Stimulated activated CD8-positive, alpha-beta memory T cell treated with anti-CD3 and anti-CD28 coated beads, Interleukin-7, amount 100 ng/mL, for 48 hours (primary cell): ENCODE measurements around the gene AQP1.

Experiments used
- DNase-seq, 2 donors: peaks; one replicate each; pipeline ENCODE4 v3.0.0-alpha.2; 2020; ENCODE audit warnings: low read depth in 1 of 2; ENCODE audit errors: extremely low read depth in 1 of 2

AQP1 gene

DNA sequence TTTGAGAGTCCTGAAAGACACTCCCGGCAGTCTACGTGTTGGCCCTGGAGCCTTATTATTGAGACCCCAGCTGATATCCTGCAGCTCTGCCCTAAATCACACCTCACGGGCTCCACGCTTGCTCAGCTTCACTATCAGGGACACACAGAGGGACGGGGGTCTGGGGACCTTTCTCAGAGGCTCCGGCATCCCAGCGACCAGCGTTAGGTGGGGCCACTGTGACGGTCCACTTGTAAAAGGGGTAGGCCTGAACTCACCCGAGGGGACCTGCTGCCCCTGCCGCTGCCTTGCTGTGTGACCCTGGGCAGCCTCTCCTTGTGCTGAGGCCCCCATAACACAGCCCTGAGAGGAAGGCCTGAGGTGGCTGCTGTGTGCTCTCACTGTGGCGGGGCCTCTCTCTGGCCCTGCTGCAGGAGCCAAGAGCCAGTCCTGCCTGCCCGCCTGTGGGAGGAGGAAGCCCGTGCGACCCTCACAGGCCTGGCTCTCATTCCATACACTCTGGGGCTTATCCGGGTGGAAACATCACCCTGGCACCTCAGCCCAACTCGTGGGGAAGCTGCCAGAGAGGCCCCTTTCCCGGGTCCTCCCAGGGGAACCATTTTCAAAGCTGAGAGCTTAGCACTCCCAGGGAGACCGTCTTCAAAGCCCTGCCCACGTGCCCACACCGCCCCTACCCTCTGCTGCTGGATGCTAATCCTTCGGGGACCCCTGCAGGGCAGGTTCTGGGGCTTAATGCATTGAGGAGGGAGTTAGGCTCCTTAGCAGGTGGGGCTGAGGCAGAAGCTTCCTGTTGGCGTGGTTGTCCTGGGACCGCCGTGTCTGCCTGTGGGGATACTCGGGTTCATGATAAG lies 21.7 kb downstream of the AQP1 start:
- no peak for DNase-seq

- DNase-seq: no peak
Observed at GRCh38 chr7:30934225-30934624, 22.6 kb downstream of the AQP1 start.

DNA sequence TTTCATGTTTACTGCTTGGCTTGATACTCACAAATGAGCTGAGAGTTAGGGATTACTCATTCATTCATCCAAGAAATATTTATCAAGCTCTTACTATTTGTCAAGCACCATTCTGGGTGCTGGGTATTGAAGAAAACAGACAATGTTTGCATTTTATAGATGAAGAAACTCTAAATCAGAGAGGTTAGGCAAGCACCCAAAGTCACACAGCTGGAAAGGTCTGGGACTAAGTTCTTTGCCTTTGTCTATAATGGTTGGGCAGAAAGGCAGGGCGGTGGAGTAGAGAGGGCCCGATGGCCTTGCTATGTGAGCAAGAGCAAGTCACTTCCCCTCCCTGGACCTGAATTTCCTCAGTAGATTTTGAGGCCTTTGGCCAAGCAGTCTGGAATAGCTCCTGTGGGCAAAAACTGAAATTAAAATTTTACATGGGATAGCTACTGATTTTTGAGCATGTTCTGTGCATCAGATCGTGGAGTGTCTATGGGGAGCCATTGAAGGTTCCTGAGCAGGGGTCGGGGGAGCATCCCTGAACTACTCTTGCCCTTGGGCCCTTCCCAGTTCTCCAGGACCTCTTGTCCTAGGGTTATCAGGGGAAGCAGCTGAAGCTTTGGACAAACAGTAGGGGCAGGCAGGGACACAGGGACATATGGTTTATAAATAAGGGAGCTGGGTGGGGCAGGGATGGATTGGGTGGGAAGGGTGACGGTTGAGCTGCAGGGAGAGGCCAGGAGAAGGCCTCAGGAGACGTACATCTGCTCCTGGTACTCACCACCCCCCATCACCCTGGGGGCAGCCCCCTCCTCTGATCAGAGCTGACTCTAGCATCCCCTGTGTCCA lies 23.3 kb downstream of the AQP1 start:
- DNase-seq: no peak

DNA sequence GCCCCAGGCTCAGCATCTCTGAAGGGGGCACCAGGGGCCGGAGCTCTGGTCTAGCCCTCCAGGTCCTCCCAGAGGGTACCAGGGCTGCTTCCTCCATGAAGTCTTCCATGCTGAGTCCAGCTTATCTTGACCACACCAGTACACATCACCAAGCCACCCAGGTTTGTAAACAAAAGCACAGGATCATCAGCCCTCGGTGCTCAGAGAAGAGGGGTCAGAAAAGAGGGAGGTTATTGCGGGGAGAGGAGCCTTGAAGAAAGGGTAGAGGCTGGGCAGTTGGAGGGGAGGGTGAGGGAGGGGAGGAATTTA lies 23.9 kb downstream of the AQP1 start:
- no peak for DNase-seq

GRCh38 chr7:30936650-30937245 lies 25.1 kb downstream of the AQP1 start:
- no peak for DNase-seq

- no peak for DNase-seq
Observed at GRCh38 chr7:30937416-30937815, 25.8 kb downstream of the AQP1 start.

DNA sequence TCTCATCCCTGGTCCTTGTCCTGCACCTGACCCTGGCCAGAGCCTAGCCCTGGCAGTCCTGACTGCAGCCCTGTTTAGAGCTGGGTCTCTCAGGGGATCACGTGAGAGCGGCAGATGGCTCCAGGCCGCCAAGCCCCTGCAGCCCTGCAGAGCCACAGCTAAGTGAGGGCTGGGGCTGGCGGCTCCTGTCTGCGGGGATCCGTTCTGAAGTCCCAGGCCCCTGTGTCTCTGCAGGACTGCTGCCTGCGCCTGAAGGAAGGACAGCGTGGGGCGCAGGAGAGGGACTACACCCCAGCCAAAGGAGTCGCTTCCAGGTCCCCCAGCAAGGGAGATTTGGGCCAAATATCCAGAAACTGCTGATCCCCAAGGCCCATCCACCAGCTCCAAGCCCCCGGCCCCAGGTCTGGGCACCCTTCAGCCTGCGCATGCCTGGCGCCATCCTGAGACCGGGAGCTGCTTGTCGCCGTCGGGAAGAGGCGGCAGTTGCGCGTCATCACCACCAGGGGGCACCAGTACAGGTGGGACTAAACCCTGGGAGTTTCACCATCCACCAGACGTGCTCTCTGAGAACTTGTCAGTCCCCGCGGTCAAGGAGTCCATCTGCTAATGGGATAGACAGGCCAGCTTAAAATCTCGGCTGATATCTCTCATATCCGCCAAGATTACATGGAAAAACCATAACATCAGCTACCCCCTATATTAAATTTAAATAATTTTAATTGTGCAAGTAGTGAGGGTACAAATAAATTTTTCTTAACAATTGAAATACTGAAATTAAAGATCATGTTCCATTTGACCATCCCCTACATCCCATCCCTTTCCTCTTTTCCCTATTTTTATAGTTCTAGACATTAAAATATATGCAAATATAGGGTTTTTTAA lies 27.0 kb downstream of the AQP1 start:
- peak; percentile 11 to 46 for DNase-seq

DNA sequence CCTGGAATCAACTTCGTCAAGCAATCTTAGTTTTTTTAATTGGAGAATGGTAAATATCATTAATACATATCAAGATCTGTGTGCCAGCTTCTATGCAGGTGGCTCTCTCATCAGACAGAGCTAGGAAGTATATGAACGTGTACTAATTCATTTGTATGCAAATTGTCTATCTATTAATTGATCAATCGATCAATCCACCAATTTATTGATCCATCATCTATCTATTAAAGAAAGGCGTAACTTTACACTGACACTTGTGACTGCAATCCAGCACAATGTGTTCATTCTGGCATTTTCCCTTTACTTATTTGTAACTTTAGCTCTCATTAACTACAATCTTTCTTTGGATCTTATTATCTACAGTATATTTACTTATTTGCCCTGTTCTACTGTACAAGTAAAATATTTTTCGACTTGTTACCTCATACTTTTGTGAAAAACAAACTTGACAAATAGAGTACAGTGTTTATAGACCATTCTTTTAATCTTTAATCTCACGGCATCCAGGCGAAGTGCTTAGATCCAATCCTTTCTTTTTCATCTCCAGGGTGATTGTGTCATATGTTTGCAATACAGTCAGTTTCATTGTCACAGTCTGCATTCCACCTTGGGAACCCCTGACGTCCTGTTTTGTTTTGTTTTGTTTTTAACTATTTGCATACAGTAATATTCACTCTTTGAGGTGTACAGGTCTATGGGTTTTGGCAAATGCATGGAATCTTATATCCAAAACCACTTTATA lies 30.1 kb downstream of the AQP1 start:
- DNase-seq: no peak

DNA sequence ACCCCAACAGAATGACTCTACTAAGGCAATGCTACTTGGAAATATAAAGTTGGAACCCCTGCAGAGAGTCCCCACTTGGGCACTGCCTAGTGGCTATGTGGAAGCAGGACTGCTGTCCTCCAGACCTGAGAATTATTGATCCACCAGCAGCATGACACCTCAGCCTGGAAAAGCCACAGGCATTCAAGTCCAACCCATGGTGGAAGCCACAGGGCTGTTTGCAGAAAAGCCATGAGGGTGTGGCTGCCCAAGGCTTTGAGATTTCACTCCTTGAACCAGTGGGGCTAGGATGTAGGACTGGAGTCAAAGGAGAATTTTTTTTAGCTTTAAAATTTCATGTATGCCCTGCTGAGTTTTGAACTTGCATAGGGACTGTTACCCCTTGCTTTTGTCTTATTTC lies 38.5 kb downstream of the AQP1 start:
- DNase-seq: no peak

GRCh38 chr7:30954914-30955313 lies 43.3 kb downstream of the AQP1 start:
- no peak for DNase-seq

- DNase-seq: no peak
Observed at GRCh38 chr7:30956704-30957103, 45.1 kb downstream of the AQP1 start.

- no peak for DNase-seq
Observed at GRCh38 chr7:30963842-30964241, 52.2 kb downstream of the AQP1 start, which contains the start of gene GHRHR. Gene GHRHR, plus strand, starts transcription at chr7:30963953. Its CDS starts 116 bp downstream, at chr7:30964069.

GRCh38 chr7:30965372-30965771 lies 53.7 kb downstream of the AQP1 start:
- no peak for DNase-seq

DNA sequence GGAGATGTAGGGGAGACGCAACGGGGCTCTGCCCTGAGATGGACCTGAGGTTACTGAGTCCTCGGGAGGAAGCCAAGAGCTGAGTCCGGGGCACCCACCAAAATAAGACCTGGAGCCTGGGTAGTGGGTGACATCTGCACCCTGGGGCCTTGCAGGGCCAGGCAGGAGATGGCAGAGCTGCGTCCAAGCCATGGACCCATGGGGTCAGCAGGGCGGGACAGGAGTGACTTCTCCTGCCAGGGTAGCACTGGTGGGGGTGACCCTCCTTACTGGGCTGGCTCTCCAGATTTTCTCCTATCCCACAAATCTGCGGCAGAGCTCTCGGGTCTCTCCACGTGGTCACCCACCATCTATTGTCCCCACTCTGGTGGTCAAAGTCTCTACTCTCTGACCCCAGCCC lies 54.2 kb downstream of the AQP1 start:
- DNase-seq: no peak

GRCh38 chr7:30968294-30968693 lies 56.6 kb downstream of the AQP1 start:
- DNase-seq: no peak

GRCh38 chr7:30968747-30969603 lies 57.3 kb downstream of the AQP1 start:
- no peak for DNase-seq

DNA sequence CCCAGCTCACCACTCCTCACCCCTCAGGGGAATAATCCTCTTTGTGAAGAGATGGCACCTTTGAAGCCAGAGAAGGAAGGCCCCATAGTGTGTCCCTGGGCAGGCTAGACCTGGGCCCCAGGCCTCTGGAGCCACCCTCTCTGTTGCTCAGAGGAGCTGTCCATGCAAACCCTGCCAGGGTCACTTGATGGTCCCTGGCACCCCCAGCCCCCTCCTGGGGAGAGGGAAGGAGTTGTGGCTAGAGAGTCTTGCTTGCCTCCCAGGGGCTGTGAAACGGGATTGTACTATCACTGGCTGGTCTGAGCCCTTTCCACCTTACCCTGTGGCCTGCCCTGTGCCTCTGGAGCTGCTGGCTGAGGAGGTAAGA lies 57.9 kb downstream of the AQP1 start:
- DNase-seq: no peak

GRCh38 chr7:30970074-30970473 lies 58.4 kb downstream of the AQP1 start:
- no peak for DNase-seq

DNA sequence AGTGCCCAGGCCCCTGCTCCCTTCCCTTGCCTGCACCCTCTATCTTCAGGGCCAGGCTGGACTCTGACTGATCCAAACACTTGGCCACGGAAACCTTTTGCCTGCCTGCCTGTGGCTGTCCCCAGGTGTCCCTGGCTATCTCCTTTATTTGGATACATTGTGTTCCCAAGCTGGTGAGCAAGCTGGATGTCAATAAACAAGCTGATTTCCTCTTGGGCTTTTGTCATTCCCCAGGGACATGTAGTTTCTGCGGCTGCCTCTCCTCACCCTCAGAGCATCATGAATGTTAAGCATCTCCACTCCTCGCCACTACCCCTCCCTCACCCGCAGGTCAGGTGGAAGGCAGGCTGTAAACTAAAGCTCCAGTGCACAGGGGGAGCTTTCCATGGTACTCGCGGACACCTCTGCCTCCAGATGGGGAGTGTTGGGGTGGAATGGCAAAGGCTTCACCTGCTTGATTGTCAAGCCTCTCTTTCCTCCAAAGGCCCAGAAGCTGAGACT lies 59.0 kb downstream of the AQP1 start:
- no peak for DNase-seq
